Activated T-cell treated with anti-CD3 and anti-CD28 coated beads, Interleukin-2, amount 50 U/mL, for 4 hours (primary cell): ENCODE results near the gene C19orf47. TPM values are rescaled to one million over a fixed set of nuclear protein-coding genes. Genes with fewer than 3 reads are reported as not detected.

Experiments
- ATAC-seq, 2 donors: fragments of 200-7000 bp; cut with Tn5 transposase; one replicate each; pipeline ENCODE4 v1.10.0; 2021
- DNase-seq: peaks from one replicate; pipeline ENCODE4 v3.0.0-alpha.2; 2020
- H3K27me3 Mint-ChIP-seq: one replicate; pipeline ENCODE4 v1.8.0; 2021; ENCODE audit warnings: low read depth, mixed read lengths
- H3K36me3 Mint-ChIP-seq: one replicate; pipeline ENCODE4 v1.8.0; 2022; ENCODE audit warnings: mixed read lengths; ENCODE audit not compliant: insufficient read depth
- H3K4me1 Mint-ChIP-seq: one replicate; pipeline ENCODE4 v1.8.0; 2021; ENCODE audit warnings: low read depth, mixed read lengths
- H3K4me3 Mint-ChIP-seq: one replicate; pipeline ENCODE4 v1.8.0; 2021; ENCODE audit warnings: mild to moderate bottlenecking, moderate library complexity, mixed read lengths
- H3K9me3 Mint-ChIP-seq: one replicate; pipeline ENCODE4 v1.8.0; 2021; ENCODE audit warnings: mixed read lengths
- total RNA-seq, 3 donors: library from RNA; stranded (reverse); gene quantifications; one replicate each; pipeline ENCODE4 v1.2.1, GENCODE V29; 2021

C19orf47 gene
- total RNA-seq, 3 donors from 2014 or later = 27.2 to 31.5 (median 31.3) TPM

GRCh38 chr19:40366697-40367561 is 18.7 kb upstream of the C19orf47 start:
- ATAC-seq (no peak), DNase-seq (no peak)
- Mint-ChIP-seq H3K27me3 (no peaks in the 10 kb centered on the region), H3K4me3 (no peak overlapping the region), H3K36me3 (peaks cover 8% of the 10 kb centered on the region), H3K4me1 (peaks cover 13% of the 10 kb centered on the region), H3K9me3 (no peaks in the 10 kb centered on the region)

DNA sequence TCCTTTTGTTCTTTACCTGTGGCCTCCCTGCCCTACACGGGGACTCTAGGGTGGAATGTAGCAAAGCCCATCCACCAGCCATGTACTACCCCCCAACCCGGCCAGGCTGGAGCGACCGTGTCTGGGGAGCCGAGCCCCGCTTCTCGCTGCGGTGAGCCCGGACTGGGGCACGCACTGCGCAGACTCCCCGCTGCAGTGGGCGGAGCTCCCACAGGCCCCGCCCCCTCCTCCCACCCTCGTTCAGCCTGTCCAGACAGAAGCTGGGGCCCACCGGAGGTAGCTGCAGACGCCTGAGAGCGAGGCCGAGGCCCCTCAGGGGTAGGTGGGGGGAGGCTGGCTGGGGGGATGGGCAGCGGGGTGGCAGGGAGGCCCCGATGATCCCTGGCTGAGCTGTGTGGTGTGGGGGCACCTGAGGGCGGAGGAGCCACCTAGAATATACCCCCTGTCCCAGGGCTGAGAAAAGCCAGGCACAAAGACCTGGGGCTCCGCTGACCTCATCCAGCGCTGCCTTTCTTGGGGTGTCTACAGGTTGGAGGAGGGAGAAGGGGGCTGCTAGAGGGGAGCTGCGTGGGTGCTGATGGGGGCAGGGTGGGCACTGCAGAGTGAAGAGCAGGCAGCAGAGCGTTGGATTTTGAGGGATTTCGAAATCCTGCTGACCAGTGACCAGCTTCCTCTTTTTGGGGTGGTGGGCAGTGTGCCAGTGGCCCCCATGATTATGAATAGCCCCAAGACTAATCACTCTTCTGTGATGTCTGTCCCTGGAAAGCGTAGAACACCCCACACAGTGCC is 17.6 kb upstream of the C19orf47 start:
- ATAC-seq (peak; percentile 80 to 87), DNase-seq (peak; percentile 22)
- peaks cover 8% of the 10 kb centered on the region for H3K36me3 Mint-ChIP-seq
- H3K4me3 Mint-ChIP-seq = peak overlapping the region; percentile 17
- peaks cover 13% of the 10 kb centered on the region for H3K4me1 Mint-ChIP-seq
- H3K27me3 Mint-ChIP-seq = no peaks in the 10 kb centered on the region
- no peaks in the 10 kb centered on the region for H3K9me3 Mint-ChIP-seq

DNA sequence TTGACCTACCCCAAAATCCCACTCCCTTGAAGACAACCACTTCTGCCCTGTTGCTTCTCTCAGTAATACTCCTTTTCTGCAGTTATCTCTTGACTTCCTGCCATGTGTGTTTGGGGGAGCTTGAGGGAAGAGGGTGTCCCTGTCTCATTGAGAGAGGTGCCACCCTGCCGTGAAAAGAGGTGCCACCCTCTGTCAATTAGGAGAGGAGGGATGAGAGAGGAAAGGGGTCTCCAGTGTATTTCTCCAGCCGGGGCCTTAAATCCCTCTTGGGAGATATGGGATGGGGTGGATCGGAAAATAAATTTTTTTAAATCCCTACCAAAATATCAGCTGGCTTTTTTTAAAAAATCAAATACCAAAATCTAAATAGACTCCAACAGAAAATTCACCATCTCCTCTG is 16.8 kb upstream of the C19orf47 start:
- Mint-ChIP-seq H3K36me3 (peaks cover 6% of the 10 kb centered on the region), H3K9me3 (no peaks in the 10 kb centered on the region), H3K4me1 (peaks cover 13% of the 10 kb centered on the region), H3K4me3 (peak overlapping the region; percentile 17), H3K27me3 (no peaks in the 10 kb centered on the region)
- ATAC-seq (no peak), DNase-seq (no peak)

DNA sequence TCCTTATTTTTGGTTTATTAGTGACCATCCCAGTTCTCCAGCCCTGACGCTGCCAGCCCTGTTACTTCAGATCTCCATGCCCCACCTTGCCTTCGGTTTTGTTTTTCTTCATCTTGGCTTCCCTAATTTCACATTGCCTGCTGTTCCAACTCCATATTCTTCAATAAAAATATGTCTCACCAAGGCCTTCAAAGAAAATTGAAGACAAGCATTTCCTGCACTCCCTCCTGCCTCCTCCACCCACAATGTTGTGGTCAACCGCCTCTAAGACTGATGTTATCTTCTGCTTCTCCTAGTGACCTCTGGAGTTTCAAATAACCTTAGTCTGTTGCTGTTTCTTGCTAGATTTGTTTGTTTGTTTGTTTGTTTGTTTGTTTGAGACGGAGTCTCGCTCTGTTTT is 14.9 kb upstream of the C19orf47 start:
- Mint-ChIP-seq H3K4me1 (peaks cover 13% of the 10 kb centered on the region), H3K36me3 (peaks cover 6% of the 10 kb centered on the region), H3K27me3 (no peaks in the 10 kb centered on the region), H3K4me3 (no peak overlapping the region), H3K9me3 (no peaks in the 10 kb centered on the region)
- DNase-seq = no peak
- ATAC-seq = no peak

GRCh38 chr19:40362160-40362559 is 14.0 kb upstream of the C19orf47 start:
- no peak for DNase-seq
- Mint-ChIP-seq H3K36me3 (peaks cover 6% of the 10 kb centered on the region), H3K4me1 (peaks cover 13% of the 10 kb centered on the region), H3K4me3 (no peak overlapping the region), H3K27me3 (no peaks in the 10 kb centered on the region), H3K9me3 (no peaks in the 10 kb centered on the region)
- no peak for ATAC-seq

GRCh38 chr19:40360708-40361241 is 12.6 kb upstream of the C19orf47 start:
- H3K27me3 Mint-ChIP-seq = no peaks in the 10 kb centered on the region
- no peak overlapping the region for H3K4me3 Mint-ChIP-seq
- H3K36me3 Mint-ChIP-seq = peaks cover 4% of the 10 kb centered on the region
- ATAC-seq (no peak), DNase-seq (no peak)
- H3K4me1 Mint-ChIP-seq = peaks cover 19% of the 10 kb centered on the region
- H3K9me3 Mint-ChIP-seq = no peaks in the 10 kb centered on the region

DNA sequence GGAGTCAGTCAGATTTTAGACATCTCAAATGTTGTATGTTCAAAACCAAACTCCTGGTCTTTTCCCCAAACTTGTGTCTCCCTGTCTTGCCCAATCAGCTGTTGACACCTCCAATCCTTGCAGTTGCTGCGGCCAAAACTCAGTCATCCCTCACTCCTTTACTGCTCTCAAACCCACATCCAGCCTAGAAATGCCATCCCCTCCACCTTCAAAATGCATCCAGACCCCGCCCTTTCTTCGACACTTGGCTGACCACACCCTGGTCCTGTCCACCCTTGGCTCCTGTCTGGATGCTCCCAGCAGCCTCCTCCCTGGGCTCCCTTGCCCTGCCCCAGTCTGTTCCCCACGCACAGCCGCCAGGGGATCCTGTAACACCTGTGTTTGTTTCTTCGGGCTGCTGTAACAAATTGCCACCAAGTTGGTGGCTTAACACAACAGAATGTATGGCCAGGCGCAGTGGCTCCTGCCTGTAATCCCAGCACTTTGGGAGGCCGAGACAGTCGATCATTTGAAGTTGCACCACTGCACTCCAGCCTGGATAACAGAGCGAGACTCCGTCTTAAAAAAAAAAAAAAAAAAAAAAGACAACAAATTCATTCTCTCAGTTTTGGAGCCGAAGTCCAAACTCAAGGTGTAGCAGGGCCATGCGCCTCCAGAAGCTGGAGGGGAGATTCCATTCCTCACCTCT is 12.0 kb upstream of the C19orf47 start:
- Mint-ChIP-seq H3K27me3 (no peaks in the 10 kb centered on the region), H3K4me3 (no peak overlapping the region), H3K4me1 (peaks cover 16% of the 10 kb centered on the region), H3K9me3 (no peaks in the 10 kb centered on the region), H3K36me3 (peaks cover 4% of the 10 kb centered on the region)
- no peak for DNase-seq
- ATAC-seq = no peak

- DNase-seq = no peak
- no peak for ATAC-seq
- H3K4me1 Mint-ChIP-seq = peaks cover 12% of the 10 kb centered on the region
- H3K4me3 Mint-ChIP-seq = no peak overlapping the region
- H3K27me3 Mint-ChIP-seq = no peaks in the 10 kb centered on the region
- H3K9me3 Mint-ChIP-seq = no peaks in the 10 kb centered on the region
- peaks cover 4% of the 10 kb centered on the region for H3K36me3 Mint-ChIP-seq
These were observed 10.6 kb upstream of the C19orf47 start for GRCh38 chr19:40358773-40359172.

- DNase-seq (no peak), ATAC-seq (no peak)
- Mint-ChIP-seq H3K4me3 (no peak overlapping the region), H3K36me3 (peaks cover 4% of the 10 kb centered on the region), H3K27me3 (no peaks in the 10 kb centered on the region), H3K9me3 (no peaks in the 10 kb centered on the region), H3K4me1 (peaks cover 7% of the 10 kb centered on the region)
These were observed 9.4 kb upstream of the C19orf47 start for GRCh38 chr19:40357640-40358039.

DNA sequence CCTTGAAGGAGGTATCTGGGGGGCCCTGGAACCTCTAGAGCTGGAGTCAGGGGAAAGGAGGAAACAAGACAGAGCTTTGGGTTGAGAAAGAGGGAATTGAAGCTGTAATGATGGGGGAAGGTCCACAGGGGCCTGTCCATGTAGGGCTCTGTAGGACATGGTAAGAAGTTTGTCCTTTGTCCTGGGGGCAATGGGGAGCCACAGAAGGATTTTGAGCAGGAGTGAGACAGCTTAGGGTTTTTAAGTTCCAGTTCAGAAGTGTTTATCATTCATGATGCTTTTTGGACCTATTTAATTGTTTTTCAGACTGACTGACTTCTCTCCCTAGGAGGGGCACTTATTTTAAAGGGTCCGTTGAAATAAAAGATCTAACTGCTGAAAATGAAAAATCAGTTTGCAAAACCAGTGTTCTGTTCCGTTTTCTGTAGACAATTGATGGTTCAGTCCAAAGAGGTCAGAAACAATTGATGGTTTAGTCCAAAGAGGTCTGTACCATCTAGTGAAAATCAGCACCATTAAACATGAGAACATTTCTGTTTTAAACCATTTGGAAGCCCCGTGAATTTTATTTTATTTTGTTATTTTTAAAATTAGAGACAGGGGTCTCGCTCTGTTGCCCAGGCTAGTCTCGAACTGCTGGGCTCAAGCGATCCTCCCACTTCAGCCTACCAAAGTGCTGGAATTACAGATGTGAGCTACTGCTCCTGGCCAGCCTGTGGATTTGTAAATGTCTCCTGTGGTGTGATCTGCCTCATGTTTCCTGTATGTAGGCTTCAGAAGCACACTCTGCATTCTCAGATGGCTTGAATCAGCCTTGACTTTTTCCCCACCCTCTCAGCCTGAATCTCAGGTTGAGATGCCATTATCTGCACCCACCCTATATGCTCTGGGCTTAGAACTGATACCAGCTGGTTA is 8.7 kb upstream of the C19orf47 start:
- H3K27me3 Mint-ChIP-seq = no peaks in the 10 kb centered on the region
- no peak for ATAC-seq
- H3K4me1 Mint-ChIP-seq = peaks cover 7% of the 10 kb centered on the region

DNA sequence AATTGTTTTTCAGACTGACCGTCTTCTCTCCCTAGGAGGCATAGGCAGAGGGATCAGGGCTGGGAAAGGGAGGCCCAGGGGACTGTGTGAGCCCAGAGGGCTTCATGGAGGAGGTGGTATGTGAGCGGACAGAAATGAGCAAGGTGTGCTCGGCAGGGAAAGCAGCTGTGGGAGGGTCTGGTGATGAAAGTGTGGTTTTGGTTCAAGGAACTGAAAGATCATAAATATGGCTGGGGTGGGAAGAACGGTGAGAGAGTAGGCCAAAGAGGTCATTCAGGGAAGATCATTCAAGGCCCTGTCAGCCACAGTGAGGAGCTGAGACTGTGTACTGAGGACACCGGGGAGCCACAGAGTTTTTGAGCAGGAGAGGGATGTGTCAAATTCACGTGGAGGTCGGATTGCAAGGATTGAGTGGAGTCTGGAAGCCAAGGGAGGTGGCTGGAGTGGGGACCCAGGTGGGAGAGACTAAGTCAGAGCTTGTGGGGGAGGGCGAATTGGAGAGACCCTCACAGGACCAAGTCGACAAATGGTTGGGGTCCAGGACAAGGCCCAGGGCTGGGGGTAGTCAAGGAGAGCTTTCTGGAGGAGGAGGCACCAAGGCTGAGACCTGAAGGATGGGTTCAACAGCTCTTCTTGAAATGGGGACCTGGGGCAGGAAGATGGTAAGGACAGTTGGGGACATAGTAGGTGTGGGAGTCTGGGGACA is 7.9 kb upstream of the C19orf47 start:
- H3K27me3 Mint-ChIP-seq = no peaks in the 10 kb centered on the region
- H3K36me3 Mint-ChIP-seq = no peaks in the 10 kb centered on the region
- H3K9me3 Mint-ChIP-seq = no peaks in the 10 kb centered on the region
- DNase-seq (no peak), ATAC-seq (no peak)
- peaks cover 7% of the 10 kb centered on the region for H3K4me1 Mint-ChIP-seq
- no peak overlapping the region for H3K4me3 Mint-ChIP-seq

More for the DNA sequence above, 8.7 kb upstream of the C19orf47 start:
- no peaks in the 10 kb centered on the region for H3K9me3 Mint-ChIP-seq
- H3K4me3 Mint-ChIP-seq = no peak overlapping the region
- DNase-seq = no peak
- H3K36me3 Mint-ChIP-seq = no peaks in the 10 kb centered on the region

DNA sequence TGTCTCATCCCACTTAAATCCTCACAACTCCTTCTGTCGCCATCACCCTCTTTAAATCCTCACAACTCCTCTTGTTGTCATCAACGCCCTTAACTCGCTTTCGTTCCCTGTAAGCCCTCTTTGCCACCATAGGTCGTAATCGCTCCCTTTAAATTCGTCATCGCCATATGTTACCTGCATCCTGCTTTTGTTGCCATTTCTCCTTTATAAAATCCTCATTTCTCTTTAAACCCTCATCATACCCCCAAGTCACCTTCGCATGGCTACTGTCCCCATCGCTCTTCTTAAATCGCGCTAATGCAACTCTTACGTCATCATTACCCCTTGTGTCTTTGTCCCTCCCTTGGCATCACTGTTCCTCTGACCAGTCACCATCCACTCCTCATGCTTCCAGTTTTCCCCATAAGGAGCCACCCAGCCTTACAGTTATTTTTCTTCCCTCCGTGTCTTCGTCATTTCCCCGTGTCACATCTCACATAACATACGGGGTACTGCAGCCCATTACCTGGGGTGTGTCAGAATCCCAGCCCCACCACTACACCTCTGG is 837 bp upstream of the C19orf47 start:
- peaks cover 24% of the 10 kb centered on the region for H3K4me1 Mint-ChIP-seq
- no peaks in the 10 kb centered on the region for H3K9me3 Mint-ChIP-seq
- no peaks in the 10 kb centered on the region for H3K27me3 Mint-ChIP-seq

DNA sequence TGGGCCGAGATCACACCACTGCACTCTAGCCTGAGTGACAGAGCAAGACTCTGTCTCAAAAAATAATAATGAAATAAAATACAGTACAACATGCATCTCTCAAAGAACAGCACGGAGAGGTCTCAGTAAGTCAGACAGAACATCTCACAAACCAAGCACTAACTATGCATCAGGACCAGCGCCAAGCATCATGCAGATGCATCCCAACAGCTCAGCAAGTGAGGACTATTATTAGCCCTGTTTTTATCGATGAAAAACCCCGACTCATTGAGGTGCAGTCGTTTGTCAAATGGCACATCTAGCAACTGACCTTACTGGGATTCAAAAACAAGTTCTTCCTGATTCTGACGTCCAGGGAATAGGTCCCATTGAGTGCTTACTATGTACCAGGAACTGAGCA is 3.8 kb downstream of the C19orf47 start:
- DNase-seq (no peak), ATAC-seq (no peak)
- Mint-ChIP-seq H3K4me1 (peaks cover 24% of the 10 kb centered on the region), H3K27me3 (no peaks in the 10 kb centered on the region), H3K36me3 (peaks cover 5% of the 10 kb centered on the region), H3K9me3 (no peaks in the 10 kb centered on the region), H3K4me3 (no peak overlapping the region)

More for the DNA sequence above, 837 bp upstream of the C19orf47 start:
- H3K4me3 Mint-ChIP-seq = peak overlapping the region; percentile 83
- DNase-seq (no peak), ATAC-seq (no peak)
- no peaks in the 10 kb centered on the region for H3K36me3 Mint-ChIP-seq
